Activated naive CD4-positive, alpha-beta T cell treated with anti-CD3 and anti-CD28 coated beads, Interleukin-2, amount 50 U/mL, for 72 hours (primary cell): ENCODE measurements around the gene PLCD4. TPM values are rescaled to one million over a fixed set of nuclear protein-coding genes. Genes with fewer than 3 reads are reported as not detected.

Experiments
- ATAC-seq, 2 donors: fragments of 150-1000 bp; cut with Tn5 transposase; 2 replicates each; pipeline ENCODE4 v1.10.0; 2021; ENCODE audit warnings: mild to moderate bottlenecking in 2 of 2, moderate library complexity in 2 of 2
- DNase-seq, 2 donors: peaks; one replicate each; pipeline ENCODE4 v3.0.0; 2021 to 2022; ENCODE audit warnings: low spot score in 2 of 2
- H3K27ac Mint-ChIP-seq, 2 donors: one replicate each; pipeline ENCODE4 v1.8.0; 2022; ENCODE audit warnings: mild to moderate bottlenecking in 2 of 2, mixed read lengths in 2 of 2
- H3K36me3 Mint-ChIP-seq, 2 donors: one replicate each; pipeline ENCODE4 v1.8.0; 2022; ENCODE audit warnings: mixed read lengths in 2 of 2
- H3K9me3 Mint-ChIP-seq, 2 donors: one replicate each; pipeline ENCODE4 v1.8.0; 2022; ENCODE audit warnings: mixed read lengths in 2 of 2
- total RNA-seq, 2 donors: library from RNA; stranded (reverse); gene quantifications; one replicate each; pipeline ENCODE4 v1.2.3, GENCODE V29; 2022

Gene PLCD4
- total RNA-seq, result under 1 TPM; 0.36 to 0.43 TPM

DNA sequence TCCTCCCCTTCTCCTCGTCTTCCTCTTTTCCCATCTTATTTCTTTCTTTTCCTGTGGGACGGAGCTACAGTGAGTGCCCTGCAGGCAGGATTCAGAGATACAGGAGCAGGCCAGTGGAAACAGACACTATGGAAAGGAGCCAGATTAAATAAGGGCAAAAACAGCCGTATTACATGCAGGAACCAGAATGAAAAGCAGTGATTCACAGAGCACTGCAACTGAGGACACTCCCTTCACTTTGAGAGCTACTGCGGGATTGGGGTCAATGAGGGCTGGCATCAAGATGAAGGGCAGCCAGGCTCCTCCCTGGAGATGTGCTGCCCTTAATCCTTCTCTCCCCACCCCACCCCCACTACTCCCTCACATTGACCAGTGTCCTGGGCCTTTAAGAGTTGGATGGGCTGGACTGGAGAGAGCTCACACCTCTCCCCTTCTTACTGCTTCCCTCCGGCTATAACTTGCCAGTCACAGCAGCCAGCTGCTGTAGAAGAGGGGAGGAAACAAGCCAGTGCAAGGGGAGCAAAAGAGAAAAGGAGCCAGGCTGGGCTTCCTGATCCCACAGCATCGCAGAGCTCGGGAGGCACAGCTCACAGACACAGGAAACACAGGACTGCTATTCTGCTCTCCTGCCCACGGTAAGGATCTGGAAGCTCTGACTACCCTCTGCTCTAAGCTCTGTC is at the start of gene PLCD4:
PLCD4 (plus strand) TSS at position 464 of the 680 bp plus-strand sequence. CDS start 7,841 bp downstream, outside the sequence.
- Mint-ChIP-seq H3K9me3 (no peaks in the 10 kb centered on the region), H3K27ac (no peak within 1 kb of the TSS), H3K36me3 (no peaks in the 10 kb centered on the region)
- ATAC-seq (no peak), DNase-seq (no peak)

DNA sequence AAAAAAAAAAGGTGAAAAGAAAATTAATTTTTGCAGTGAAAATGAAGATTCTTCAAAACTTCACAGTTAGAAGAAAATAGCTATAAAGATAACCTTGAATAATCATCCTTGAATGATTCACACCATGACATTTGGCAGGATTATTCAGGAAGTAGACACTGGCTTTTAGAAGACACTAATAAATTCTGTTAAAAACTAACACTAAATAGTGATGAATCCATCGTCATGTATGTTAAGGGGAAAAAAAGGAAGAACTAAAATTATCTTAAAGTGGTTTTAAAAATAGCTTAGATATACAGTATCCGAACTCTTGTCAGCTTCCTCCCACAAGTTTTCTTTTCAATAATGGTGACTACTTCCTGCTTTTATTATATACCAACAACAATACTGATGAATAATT is 49.8 kb upstream of the PLCD4 start:
- ATAC-seq (no peak), DNase-seq (no peak)
- Mint-ChIP-seq H3K9me3 (no peaks in the 10 kb centered on the region), H3K27ac (no peak overlapping the region), H3K36me3 (peaks cover 18 to 46% of the 10 kb centered on the region in 2 donors)

DNA sequence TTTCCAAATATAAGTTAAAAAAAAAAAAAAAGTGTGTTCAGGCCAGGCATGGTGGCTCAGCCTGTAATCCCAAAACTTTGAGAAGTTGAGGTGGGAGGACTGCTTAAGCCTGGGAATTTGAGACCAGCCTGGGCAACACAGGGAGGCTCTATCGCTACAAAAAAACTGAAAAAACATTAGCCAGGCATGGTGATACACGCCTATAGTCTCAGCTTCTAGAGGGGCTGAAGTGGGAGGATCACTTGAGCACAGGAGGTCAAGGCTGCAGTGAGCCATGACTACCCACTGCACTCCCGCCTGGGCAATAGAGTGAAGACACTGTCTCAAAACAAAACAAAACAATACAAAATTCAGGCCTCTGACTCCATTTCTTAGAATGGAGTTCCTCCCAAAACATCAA is 48.7 kb upstream of the PLCD4 start:
- Mint-ChIP-seq H3K27ac (no peak overlapping the region), H3K36me3 (peaks cover 13 to 40% of the 10 kb centered on the region in 2 donors), H3K9me3 (no peaks in the 10 kb centered on the region)
- DNase-seq (no peak), ATAC-seq (no peak)

- Mint-ChIP-seq H3K9me3 (no peaks in the 10 kb centered on the region), H3K27ac (no peak overlapping the region), H3K36me3 (peaks cover 31 to 61% of the 10 kb centered on the region in 2 donors)
These were observed 43.6 kb upstream of the PLCD4 start for GRCh38 chr2:218564056-218564455.

DNA sequence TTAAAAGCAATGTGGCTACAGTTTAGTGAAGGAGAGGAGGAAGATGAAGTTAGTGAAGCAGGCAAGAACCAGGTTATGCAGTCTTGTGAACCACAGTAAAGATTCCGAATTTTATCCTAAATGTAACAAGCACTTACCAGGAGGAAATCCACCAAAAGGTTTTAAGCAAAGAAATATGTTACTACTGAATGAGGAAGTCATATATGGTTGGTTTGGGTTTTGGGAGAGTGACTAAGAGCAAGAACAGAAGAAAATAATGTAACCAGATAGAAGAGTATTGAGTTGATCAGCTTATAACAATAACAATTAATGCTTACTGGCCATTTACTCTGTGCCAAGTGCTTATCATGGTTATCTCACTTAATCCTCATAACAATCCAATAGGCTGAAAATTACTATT is 41.4 kb upstream of the PLCD4 start:
- H3K27ac Mint-ChIP-seq, result peak overlapping the region in 1 of 2 donors; percentile 99
- H3K36me3 Mint-ChIP-seq, result peaks cover 51 to 73% of the 10 kb centered on the region in 2 donors
- ATAC-seq, result no peak
- no peak for DNase-seq
- no peaks in the 10 kb centered on the region for H3K9me3 Mint-ChIP-seq

More at GRCh38 chr2:218564056-218564455, 43.6 kb upstream of the PLCD4 start:
- DNase-seq, result no peak
- no peak for ATAC-seq

- DNase-seq, result no peak
- ATAC-seq, result peak; percentile 46 to 65
- no peaks in the 10 kb centered on the region for H3K9me3 Mint-ChIP-seq
- peak overlapping the region; percentile 99 to 100 for H3K27ac Mint-ChIP-seq
- H3K36me3 Mint-ChIP-seq, result peaks cover 45 to 68% of the 10 kb centered on the region in 2 donors
These were observed 39.9 kb upstream of the PLCD4 start for GRCh38 chr2:218567797-218568189.

DNA sequence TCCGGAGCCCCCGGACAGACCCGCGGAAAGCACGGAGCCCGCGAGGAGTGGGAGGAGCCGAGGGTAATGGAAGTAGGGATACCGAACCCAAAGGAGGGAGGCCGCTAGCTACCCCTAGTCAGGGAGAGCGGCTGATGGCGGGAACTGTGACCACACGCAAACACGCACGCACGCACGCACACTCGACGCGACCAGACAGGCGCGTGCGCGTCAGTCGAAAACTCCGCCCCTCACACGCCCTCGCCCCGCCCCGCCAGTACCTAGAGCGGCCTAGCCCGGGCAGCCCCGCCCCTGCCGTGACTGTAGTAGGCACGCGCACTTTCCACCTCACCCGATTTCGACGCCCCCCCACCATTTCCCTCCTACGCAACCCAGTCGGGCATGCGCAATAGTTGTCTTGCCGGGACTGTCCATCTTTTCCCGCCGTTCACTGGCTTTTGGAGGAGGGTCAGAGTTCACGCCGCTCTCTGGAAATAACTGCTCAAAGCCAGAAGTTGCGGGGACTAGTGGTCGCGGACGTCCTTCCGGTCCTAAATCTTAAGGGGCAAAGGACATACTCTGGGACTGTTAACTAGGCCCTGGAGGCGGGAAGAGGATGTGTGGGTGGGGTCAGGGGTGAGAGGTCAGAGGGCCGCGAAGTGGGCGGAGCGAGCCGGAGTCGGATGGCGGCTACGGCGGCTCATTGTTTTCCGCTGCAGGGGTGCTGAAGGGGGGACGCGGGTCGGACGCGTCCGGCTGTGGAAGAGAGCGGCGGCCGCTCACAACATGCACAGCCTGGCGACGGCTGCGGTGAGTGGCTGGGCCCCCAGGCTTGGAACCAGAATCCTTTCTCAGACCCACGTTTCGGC is 39.3 kb upstream of the PLCD4 start, which contains the start of the genes CNOT9 and USP37:
CNOT9 (plus strand) TSS at position 650 of the 848 bp plus-strand sequence; CDS start at position 766, 116 bp downstream.
USP37 (minus strand) TSS at position 162 of the 848 bp plus-strand sequence. CDS start 9,698 bp downstream, outside the sequence.
- peaks cover 45 to 69% of the 10 kb centered on the region in 2 donors for H3K36me3 Mint-ChIP-seq
- H3K27ac Mint-ChIP-seq, result peak within 1 kb of the TSS; percentile 99 to 100
- DNase-seq, result peak; percentile 100
- H3K9me3 Mint-ChIP-seq, result no peaks in the 10 kb centered on the region
- ATAC-seq, result peak; percentile 81 to 94

- H3K36me3 Mint-ChIP-seq, result peaks cover 45 to 64% of the 10 kb centered on the region in 2 donors
- ATAC-seq, result peak; percentile 4 to 66
- DNase-seq, result peak; percentile 52 to 86
- H3K27ac Mint-ChIP-seq, result peak overlapping the region; percentile 99 to 100
- H3K9me3 Mint-ChIP-seq, result no peaks in the 10 kb centered on the region
These were observed 38.7 kb upstream of the PLCD4 start for GRCh38 chr2:218569038-218569431.

GRCh38 chr2:218569661-218570500 is 37.8 kb upstream of the PLCD4 start:
- no peak for ATAC-seq
- no peaks in the 10 kb centered on the region for H3K9me3 Mint-ChIP-seq
- H3K27ac Mint-ChIP-seq, result peak overlapping the region; percentile 99 to 100
- DNase-seq, result no peak
- H3K36me3 Mint-ChIP-seq, result peaks cover 45 to 58% of the 10 kb centered on the region in 2 donors

DNA sequence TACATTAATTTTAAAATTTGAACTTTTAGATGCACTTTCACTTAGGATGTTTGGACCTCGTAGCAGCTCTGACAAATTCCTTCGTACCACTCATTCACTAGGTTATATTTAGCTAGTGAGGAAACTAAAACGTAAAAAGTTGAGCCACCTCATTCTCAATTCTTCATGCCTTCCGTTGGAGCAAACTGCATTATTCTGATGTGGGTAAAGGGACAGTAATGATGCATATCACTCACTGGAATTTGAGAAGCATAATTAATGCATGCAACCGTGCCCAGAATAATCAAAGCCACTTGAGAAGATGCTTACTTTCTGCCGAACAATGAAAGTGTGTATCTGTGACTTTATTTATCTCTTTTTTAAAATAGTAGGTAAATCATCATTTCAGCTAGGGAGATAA is 36.8 kb upstream of the PLCD4 start:
- Mint-ChIP-seq H3K36me3 (peaks cover 45 to 52% of the 10 kb centered on the region in 2 donors), H3K27ac (peak overlapping the region; percentile 85 to 99)
- ATAC-seq, result no peak

DNA sequence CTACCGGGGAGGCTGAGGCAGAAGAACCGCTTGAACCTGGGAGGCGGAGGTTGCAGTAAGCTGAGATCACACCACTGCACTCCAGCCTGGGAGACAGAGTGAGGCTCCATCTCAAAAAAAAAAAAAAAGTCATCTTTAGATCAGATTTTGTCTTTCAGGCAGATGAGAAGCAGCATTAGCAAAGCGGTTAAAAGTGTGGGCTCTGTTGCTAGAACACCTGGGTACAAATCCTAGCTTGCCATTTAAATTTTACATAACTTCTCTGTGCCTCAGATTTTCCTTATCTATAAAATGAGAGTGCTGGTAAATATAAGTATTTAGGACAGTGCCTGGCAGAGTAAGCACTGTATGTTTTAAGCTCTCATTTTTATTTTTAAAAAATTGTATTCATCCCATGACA is 30.8 kb upstream of the PLCD4 start:
- DNase-seq (no peak), ATAC-seq (no peak)
- peaks cover 0 to 13% of the 10 kb centered on the region in 2 donors for H3K36me3 Mint-ChIP-seq
- no peak overlapping the region for H3K27ac Mint-ChIP-seq
- no peaks in the 10 kb centered on the region for H3K9me3 Mint-ChIP-seq

More for the DNA sequence above, 36.8 kb upstream of the PLCD4 start:
- DNase-seq, result no peak
- H3K9me3 Mint-ChIP-seq, result no peaks in the 10 kb centered on the region

- Mint-ChIP-seq H3K36me3 (peaks cover under 1 to 10% of the 10 kb centered on the region in 2 donors), H3K27ac (no peak overlapping the region), H3K9me3 (no peaks in the 10 kb centered on the region)
- DNase-seq, result no peak
- ATAC-seq, result no peak
These were observed 30.0 kb upstream of the PLCD4 start for GRCh38 chr2:218577482-218578220.

DNA sequence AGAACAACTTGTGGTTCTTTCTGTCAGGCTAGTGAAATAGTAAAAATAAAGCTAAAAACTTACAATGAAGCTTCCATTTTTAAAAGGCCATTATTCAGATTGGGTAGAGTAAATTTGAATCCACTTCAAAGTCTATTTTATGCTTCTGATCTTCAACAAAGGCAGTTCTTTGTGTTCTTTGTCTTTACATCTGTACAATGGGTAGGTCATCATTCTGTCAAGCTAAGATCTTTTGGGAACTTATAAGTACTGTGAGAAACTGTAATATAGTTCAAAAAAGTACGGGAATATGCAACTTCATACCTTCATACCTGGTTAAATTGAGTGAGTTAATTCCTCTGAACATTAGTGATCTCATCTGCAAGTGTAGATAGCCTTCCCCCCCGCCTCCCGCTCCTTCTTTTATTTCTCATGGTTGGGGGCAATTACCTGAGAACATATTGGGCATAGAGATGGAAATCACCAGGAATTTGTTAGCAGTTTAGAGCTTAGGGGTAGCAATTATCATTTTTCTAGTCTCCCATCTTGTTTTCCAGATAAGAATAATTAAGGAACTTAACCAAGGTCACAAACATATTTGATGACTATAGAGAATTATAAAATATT is 29.3 kb upstream of the PLCD4 start:
- no peak overlapping the region for H3K27ac Mint-ChIP-seq
- H3K36me3 Mint-ChIP-seq, result peaks cover 8 to 15% of the 10 kb centered on the region in 2 donors
- H3K9me3 Mint-ChIP-seq, result no peaks in the 10 kb centered on the region
- no peak for ATAC-seq
- DNase-seq, result no peak

- ATAC-seq (peak; percentile 100), DNase-seq (no peak)
- Mint-ChIP-seq H3K9me3 (no peaks in the 10 kb centered on the region), H3K27ac (peak overlapping the region; percentile 74 to 79), H3K36me3 (peaks cover 12 to 34% of the 10 kb centered on the region in 2 donors)
These were observed 25.6 kb upstream of the PLCD4 start for GRCh38 chr2:218582076-218582475.
